Gastrocnemius medialis (tissue), 4 donors: Measurements from ENCODE around the gene CDKN1C.

Experiments used
- CTCF ChIP-seq, 5 experiments: fragments of 450-650 bp in 3 of 5; fragments of 200-600 bp in 2 of 5; sonication (generic) in 2 of 5; IDR thresholded peaks in 4 of 5; conservative IDR thresholded peaks in 1 of 5; 1 replicate in 4 of 5; 2 replicates in 1 of 5; pipeline ENCODE4 v1.5.1; 2016 to 2019; ENCODE audit warnings: antibody characterized with exemption in 5 of 5, mild to moderate bottlenecking in 3 of 5, moderate library complexity in 3 of 5
- POLR2A ChIP-seq, 2 donors: fragments of 450-650 bp; IDR thresholded peaks; one replicate each; pipeline ENCODE4 v1.6.1; 2017; ENCODE audit warnings: antibody characterized with exemption in 2 of 2, mild to moderate bottlenecking in 2 of 2, moderate library complexity in 2 of 2

GRCh38 chr11:2877474-2877873 is 8.1 kb downstream of the CDKN1C start:
- TF ChIP-seq POLR2A (IDR thresholded peaks at IDR 0.05): no peak
- no peak for TF ChIP-seq CTCF (IDR thresholded peaks at IDR 0.05 in 4 of 5, conservative IDR thresholded peaks at IDR 0.05 in 1 of 5)
